Esophagus mucosa (tissue), 1 donor: Measurements from ENCODE around the gene NFATC1. TPM values are rescaled to one million over a fixed set of nuclear protein-coding genes. Genes with fewer than 3 reads are reported as not detected.
"Not testable (repeated sequence)": the region's sequence is repeated elsewhere in the genome, so short reads cannot be mapped to it uniquely, and the experiment has no call there.

Experiments
- ATAC-seq: fragments of 200-7000 bp; cut with Tn5 transposase; one replicate; pipeline ENCODE4 v1.9.1; 2020
- total RNA-seq: library from RNA; stranded (reverse); gene quantifications from one replicate; pipeline ENCODE4 v1.2.4, GENCODE V29; 2023
- donor health status: DM: yes; HTN: yes; CAD: no.

The NFATC1 gene
- total RNA-seq, 1 donor from 2014 or later: 1.8 TPM

GRCh38 chr18:79375441-79376154 is 20.1 kb upstream of the NFATC1 start:
- ATAC-seq: no peak

- ATAC-seq: not testable (repeated sequence)
Measured at GRCh38 chr18:79376661-79377060, 19.1 kb upstream of the NFATC1 start.

- no peak for ATAC-seq
Measured at GRCh38 chr18:79377187-79377891, 18.4 kb upstream of the NFATC1 start.

- peak; percentile 85 for ATAC-seq
Measured at GRCh38 chr18:79378536-79379250, 17.0 kb upstream of the NFATC1 start.

- no peak for ATAC-seq
Measured at GRCh38 chr18:79379251-79379905, 16.4 kb upstream of the NFATC1 start.

- ATAC-seq: no peak
Measured at GRCh38 chr18:79379931-79380815, 15.6 kb upstream of the NFATC1 start.

- peak; percentile 17 for ATAC-seq
Measured at GRCh38 chr18:79380816-79381806, 14.6 kb upstream of the NFATC1 start.

- ATAC-seq: no peak
Measured at GRCh38 chr18:79381811-79382311, 13.9 kb upstream of the NFATC1 start.

- ATAC-seq: peak; percentile 63
Measured at GRCh38 chr18:79382681-79383387, 12.9 kb upstream of the NFATC1 start.

GRCh38 chr18:79383388-79384056 is 12.2 kb upstream of the NFATC1 start:
- ATAC-seq: no peak

GRCh38 chr18:79384151-79384807 is 11.5 kb upstream of the NFATC1 start:
- ATAC-seq: peak; percentile 20

GRCh38 chr18:79384834-79385233 is 10.9 kb upstream of the NFATC1 start:
- no peak for ATAC-seq

GRCh38 chr18:79385326-79385707 is 10.4 kb upstream of the NFATC1 start:
- ATAC-seq: no peak

GRCh38 chr18:79385708-79386341 is 9.9 kb upstream of the NFATC1 start:
- no peak for ATAC-seq

GRCh38 chr18:79386547-79386946 is 9.2 kb upstream of the NFATC1 start:
- no peak for ATAC-seq

- no peak for ATAC-seq
Measured at GRCh38 chr18:79387214-79387613, 8.5 kb upstream of the NFATC1 start.

- no peak for ATAC-seq
Measured at GRCh38 chr18:79387615-79388014, 8.1 kb upstream of the NFATC1 start.

- ATAC-seq: no peak
Measured at GRCh38 chr18:79388043-79388442, 7.7 kb upstream of the NFATC1 start.
